A673 (cell line): ENCODE measurements around the gene GUCA2B.

ENCODE experiments used
- CTCF ChIP-seq: fragments of 300-800, 200-600 bp; sonication (generic); conservative IDR thresholded peaks from 2 replicates; pipeline ENCODE4 v1.5.1; 2017; ENCODE audit warnings: low read depth, mild to moderate bottlenecking, antibody characterized with exemption, low read length, moderate library complexity, mixed read lengths
- EZH2 ChIP-seq: fragments of 200-600 bp; sonication (generic); IDR thresholded peaks from 2 replicates; pipeline ENCODE4 v1.6.1; 2017; ENCODE audit warnings: borderline replicate concordance, low read depth, mild to moderate bottlenecking, mixed read lengths, antibody characterized with exemption, low read length; ENCODE audit not compliant: poor library complexity, severe bottlenecking

GRCh38 chr1:42170779-42171621 lies 17.8 kb downstream of the GUCA2B start:
- no peak for TF ChIP-seq EZH2
- TF ChIP-seq CTCF = no peak
